Measurements from ENCODE around the gene MUC4.

DNA sequence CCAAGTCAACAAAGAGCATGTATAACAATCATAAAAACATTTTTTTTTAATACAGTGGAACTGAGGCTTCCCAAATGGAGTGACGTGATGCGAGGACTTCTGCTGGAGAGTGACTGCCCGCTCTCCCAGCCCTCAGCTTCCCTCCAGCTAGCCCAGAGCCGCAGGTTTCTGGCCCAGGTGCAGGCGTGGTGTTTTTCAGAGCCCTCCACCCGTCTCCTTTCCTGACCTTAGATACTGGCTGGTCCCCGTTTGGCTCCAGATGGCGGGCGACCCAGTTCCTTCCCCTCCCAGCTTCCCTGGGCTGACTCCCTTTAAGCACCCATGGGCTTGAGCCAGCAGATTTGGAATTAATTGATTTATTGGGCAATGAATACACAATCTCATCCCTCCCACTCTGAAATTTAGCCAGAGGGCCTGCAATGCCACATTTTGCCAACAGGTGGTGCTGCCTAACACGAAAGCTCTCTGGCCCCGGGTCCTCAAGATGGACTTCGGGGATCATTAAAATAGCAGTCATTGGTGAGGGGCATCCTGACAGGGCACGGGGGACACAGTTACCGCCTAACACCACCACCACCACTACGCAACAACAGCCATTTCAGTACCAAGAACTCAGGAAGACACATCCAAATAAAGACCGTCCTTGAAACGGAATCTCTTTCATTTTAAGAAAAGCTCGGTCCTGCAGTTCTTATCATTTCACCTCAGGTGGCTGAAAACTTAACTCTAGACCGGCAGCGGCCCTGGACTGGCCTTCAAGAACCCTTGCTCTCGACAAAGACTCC is 47.5 kb upstream of the MUC4 start:
- TF ChIP-seq, protein P1, sequence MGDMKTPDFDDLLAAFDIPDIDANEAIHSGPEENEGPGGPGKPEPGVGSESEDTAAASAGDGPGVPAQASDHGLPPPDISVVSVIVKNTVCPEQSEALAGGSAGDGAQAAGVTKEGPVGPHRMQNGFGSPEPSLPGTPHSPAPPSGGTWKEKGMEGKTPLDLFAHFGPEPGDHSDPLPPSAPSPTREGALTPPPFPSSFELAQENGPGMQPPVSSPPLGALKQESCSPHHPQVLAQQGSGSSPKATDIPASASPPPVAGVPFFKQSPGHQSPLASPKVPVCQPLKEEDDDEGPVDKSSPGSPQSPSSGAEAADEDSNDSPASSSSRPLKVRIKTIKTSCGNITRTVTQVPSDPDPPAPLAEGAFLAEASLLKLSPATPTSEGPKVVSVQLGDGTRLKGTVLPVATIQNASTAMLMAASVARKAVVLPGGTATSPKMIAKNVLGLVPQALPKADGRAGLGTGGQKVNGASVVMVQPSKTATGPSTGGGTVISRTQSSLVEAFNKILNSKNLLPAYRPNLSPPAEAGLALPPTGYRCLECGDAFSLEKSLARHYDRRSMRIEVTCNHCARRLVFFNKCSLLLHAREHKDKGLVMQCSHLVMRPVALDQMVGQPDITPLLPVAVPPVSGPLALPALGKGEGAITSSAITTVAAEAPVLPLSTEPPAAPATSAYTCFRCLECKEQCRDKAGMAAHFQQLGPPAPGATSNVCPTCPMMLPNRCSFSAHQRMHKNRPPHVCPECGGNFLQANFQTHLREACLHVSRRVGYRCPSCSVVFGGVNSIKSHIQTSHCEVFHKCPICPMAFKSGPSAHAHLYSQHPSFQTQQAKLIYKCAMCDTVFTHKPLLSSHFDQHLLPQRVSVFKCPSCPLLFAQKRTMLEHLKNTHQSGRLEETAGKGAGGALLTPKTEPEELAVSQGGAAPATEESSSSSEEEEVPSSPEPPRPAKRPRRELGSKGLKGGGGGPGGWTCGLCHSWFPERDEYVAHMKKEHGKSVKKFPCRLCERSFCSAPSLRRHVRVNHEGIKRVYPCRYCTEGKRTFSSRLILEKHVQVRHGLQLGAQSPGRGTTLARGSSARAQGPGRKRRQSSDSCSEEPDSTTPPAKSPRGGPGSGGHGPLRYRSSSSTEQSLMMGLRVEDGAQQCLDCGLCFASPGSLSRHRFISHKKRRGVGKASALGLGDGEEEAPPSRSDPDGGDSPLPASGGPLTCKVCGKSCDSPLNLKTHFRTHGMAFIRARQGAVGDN (IDR thresholded peaks at IDR 0.05) = no peak
- TF ChIP-seq, protein P2, sequence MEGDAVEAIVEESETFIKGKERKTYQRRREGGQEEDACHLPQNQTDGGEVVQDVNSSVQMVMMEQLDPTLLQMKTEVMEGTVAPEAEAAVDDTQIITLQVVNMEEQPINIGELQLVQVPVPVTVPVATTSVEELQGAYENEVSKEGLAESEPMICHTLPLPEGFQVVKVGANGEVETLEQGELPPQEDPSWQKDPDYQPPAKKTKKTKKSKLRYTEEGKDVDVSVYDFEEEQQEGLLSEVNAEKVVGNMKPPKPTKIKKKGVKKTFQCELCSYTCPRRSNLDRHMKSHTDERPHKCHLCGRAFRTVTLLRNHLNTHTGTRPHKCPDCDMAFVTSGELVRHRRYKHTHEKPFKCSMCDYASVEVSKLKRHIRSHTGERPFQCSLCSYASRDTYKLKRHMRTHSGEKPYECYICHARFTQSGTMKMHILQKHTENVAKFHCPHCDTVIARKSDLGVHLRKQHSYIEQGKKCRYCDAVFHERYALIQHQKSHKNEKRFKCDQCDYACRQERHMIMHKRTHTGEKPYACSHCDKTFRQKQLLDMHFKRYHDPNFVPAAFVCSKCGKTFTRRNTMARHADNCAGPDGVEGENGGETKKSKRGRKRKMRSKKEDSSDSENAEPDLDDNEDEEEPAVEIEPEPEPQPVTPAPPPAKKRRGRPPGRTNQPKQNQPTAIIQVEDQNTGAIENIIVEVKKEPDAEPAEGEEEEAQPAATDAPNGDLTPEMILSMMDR (IDR thresholded peaks at IDR 0.05 in 2 of 3, conservative IDR thresholded peaks at IDR 0.05 in 1 of 3; ENCODE audit: control insufficient read depth in 2 of 3, extremely low read depth in 1 of 3, insufficient read depth in 1 of 3, low read depth in 3 of 3, low read length in 3 of 3) = peak; percentile 91 to 98 (median 97)
- TF ChIP-seq, protein P3, sequence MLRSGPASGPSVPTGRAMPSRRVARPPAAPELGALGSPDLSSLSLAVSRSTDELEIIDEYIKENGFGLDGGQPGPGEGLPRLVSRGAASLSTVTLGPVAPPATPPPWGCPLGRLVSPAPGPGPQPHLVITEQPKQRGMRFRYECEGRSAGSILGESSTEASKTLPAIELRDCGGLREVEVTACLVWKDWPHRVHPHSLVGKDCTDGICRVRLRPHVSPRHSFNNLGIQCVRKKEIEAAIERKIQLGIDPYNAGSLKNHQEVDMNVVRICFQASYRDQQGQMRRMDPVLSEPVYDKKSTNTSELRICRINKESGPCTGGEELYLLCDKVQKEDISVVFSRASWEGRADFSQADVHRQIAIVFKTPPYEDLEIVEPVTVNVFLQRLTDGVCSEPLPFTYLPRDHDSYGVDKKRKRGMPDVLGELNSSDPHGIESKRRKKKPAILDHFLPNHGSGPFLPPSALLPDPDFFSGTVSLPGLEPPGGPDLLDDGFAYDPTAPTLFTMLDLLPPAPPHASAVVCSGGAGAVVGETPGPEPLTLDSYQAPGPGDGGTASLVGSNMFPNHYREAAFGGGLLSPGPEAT (IDR thresholded peaks at IDR 0.05; ENCODE audit: low read depth) = no peak
- TF ChIP-seq YY1 (IDR thresholded peaks at IDR 0.05; ENCODE audit: low read depth, low read length) = peak; percentile 74
- TF ChIP-seq, protein P4, sequence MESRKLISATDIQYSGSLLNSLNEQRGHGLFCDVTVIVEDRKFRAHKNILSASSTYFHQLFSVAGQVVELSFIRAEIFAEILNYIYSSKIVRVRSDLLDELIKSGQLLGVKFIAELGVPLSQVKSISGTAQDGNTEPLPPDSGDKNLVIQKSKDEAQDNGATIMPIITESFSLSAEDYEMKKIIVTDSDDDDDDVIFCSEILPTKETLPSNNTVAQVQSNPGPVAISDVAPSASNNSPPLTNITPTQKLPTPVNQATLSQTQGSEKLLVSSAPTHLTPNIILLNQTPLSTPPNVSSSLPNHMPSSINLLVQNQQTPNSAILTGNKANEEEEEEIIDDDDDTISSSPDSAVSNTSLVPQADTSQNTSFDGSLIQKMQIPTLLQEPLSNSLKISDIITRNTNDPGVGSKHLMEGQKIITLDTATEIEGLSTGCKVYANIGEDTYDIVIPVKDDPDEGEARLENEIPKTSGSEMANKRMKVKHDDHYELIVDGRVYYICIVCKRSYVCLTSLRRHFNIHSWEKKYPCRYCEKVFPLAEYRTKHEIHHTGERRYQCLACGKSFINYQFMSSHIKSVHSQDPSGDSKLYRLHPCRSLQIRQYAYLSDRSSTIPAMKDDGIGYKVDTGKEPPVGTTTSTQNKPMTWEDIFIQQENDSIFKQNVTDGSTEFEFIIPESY (IDR thresholded peaks at IDR 0.05) = no peak
- TF ChIP-seq, protein P5, sequence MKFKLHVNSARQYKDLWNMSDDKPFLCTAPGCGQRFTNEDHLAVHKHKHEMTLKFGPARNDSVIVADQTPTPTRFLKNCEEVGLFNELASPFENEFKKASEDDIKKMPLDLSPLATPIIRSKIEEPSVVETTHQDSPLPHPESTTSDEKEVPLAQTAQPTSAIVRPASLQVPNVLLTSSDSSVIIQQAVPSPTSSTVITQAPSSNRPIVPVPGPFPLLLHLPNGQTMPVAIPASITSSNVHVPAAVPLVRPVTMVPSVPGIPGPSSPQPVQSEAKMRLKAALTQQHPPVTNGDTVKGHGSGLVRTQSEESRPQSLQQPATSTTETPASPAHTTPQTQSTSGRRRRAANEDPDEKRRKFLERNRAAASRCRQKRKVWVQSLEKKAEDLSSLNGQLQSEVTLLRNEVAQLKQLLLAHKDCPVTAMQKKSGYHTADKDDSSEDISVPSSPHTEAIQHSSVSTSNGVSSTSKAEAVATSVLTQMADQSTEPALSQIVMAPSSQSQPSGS (IDR thresholded peaks at IDR 0.05; ENCODE audit: low read length) = no peak

All from GM12878 (cell line).